DLD1 (cell line): Measurements from ENCODE around the gene OTUD7B.

Experiments used
- in situ Hi-C: cut with HindIII; loops from 2 replicates; pipeline ENCODE4 v1.10.0; 2017; ENCODE audit warnings: low sequenced_read_pairs

OTUD7B gene

GRCh38 chr1:149925751-149926150, 84.8 kb downstream of the OTUD7B start:
- in situ Hi-C loops = no loop called here

DNA sequence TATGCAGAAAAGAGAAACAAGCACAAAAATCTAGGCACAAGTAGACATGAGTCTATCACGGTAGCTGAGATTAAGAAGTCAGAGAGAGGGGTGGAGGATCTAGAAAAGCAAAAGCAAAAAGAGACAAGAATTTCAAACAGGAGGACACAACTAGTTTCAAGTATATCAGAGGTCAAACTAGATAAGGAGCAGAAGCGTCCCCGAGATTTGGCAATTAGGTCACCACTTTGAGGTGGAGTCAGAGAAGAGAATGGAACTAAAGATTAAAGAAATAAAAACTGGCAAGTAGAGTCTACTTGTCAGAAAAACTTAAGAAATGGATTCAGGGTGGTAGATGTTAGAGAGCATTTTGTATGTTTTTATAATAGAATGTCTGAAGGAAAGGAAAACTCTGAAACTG, 85.2 kb downstream of the OTUD7B start:
- in situ Hi-C loops = no loop called here

DNA sequence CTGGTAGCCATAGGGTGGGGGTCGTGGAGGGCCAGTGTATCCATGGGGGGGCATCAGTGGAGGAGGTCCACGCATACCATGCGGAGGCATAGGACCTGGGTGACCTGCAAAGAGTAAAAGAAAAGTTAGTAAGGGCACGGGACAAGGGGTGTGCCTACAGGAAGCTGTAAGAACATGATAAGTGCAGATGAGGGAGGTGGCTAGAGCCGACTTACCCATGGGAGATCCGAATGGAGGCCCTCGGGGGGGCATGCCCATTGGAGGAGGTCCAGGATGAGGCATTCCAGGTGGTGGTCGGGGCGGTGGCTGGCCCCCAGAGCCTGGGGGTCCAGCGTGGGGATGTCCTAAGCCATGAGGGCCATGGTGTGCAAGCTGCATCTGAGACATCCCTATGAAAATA, 86.9 kb downstream of the OTUD7B start:
- in situ Hi-C loops = no loop called here

GRCh38 chr1:149917571-149918144, 92.9 kb downstream of the OTUD7B start, which contains the start of gene SV2A:
TSS of gene SV2A (minus strand) at chr1:149917844. CDS start at chr1:149913840, 4,004 bp downstream.
- in situ Hi-C loops = no loop called here

DNA sequence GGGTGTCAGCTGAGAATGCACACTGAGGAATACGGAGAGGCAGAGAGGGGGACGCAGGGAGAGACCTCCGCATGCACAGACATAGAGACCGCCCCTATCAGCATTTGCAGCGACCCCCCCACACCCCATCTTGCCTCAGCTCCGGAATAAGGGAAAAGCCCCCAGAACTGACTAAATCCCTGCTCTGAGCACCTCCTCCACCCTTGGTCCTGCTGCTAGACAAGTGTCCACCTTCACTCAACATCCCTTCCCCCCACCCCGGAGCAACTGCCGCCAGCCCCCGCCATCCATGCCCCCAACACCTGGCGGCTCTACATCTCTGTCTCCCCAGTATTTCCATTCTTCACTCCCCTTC, 93.7 kb downstream of the OTUD7B start:
- in situ Hi-C loops = no loop called here

GRCh38 chr1:149916193-149916897, 94.2 kb downstream of the OTUD7B start:
- in situ Hi-C loops = no loop called here

DNA sequence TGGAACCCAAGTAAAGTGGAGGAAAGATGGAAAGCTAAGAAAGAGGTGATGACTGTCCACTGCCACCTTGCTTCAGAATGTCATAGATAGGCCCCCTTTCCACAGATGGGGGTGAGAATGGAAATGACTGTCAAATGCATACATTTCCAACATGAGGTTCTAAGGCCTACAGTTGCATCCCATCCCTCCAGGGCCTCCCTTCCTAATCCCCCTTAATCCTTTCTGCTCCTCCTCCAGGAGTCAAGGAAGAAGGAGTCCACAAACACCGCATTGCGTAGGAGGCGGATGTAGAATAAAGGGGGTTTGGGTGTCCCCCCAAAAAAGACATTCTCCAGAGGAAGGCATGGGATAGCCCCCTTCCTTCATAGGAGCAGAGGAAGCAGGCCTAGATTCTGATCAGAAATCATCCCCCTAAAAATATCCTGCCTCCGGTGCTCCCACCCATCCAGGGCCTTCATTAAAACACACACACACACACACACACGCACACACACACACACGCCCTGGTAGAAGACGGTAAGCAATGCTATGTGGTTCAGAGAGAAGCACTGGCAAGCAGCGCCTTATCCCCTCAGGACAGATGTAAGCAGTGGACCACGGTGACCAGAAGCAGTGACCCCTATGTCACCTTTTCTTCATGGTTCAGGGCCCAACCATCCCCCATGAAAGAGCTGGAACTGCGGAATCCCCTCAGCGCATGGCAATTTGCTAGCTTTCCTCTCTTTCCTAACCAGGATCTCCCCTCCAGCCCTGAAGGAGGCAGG, 94.9 kb downstream of the OTUD7B start:
- in situ Hi-C loops = no loop called here

DNA sequence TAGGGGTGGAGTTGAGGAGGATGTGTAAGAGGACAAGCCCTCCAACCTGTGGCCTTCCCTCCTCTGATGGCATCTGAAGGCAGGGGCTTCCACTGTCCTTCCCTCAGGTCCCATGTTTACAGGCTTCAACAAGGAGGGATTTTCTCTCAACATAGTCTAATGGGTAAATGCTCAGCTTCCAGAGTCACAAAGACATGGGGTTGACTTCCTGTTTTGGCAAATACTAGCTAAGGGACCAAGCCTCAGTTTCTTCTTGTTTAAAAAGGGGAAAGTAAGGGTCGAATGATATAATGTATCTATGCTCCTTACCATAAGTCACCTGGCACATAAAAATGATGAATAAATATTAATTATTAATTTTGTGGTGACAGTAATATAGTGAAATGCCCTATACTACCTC, 96.0 kb downstream of the OTUD7B start:
- in situ Hi-C loops = no loop called here

DNA sequence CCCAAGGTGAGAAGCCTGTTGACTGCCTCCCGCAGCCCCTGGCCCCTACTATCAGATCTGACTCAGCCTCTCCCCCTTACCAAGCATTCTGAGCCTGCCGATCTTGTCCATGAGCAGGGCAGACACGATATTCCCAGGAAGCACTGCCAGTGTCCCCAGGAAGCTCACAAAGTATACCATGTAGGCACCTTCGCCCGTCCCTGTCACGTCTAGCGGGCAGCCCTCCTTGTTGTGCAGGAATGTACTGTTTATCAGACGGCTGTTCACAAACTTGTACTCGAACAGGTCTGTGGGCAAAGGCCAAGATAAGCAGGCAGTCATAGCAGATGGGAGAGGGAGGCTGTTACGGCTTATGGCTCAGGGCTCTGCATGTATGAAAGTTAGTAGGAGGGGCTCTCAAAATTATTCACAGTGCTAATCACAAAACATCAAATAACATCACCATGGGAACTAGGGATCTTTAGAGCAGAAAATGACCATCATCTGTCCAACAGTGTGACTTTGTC, 103.9 kb downstream of the OTUD7B start:
- in situ Hi-C loops = no loop called here

DNA sequence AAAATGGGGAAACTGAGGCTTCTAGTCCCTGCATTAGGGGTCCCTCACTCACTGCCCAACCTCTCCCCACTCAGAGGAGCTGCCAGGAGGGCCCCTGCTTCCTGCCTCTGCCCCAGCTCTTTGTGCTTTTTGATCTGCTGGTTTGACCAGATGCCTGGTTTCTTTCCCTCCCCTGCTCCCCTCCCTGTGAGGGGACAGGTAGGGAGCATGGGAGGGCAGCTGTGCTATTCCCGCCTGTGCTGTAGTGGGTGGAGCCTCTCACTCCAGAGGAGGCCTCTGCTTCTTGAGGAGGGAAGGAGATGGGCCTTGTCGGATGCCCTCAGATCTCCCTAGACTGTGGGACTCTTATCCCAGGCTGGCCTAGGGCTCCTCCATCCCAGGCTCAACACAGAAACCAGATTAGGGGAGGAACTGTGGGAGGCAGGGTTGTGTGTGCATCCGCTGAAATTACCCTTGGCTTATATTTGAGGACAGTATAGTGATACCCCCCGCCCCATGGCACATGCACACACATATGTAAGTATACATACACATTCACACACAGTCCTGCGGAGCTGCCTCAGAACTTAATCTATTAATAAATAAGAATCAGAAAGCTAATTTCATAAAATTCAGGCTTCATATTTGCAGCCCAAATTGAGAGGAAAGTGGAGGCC, 106.6 kb downstream of the OTUD7B start:
- in situ Hi-C loops = no loop called here

DNA sequence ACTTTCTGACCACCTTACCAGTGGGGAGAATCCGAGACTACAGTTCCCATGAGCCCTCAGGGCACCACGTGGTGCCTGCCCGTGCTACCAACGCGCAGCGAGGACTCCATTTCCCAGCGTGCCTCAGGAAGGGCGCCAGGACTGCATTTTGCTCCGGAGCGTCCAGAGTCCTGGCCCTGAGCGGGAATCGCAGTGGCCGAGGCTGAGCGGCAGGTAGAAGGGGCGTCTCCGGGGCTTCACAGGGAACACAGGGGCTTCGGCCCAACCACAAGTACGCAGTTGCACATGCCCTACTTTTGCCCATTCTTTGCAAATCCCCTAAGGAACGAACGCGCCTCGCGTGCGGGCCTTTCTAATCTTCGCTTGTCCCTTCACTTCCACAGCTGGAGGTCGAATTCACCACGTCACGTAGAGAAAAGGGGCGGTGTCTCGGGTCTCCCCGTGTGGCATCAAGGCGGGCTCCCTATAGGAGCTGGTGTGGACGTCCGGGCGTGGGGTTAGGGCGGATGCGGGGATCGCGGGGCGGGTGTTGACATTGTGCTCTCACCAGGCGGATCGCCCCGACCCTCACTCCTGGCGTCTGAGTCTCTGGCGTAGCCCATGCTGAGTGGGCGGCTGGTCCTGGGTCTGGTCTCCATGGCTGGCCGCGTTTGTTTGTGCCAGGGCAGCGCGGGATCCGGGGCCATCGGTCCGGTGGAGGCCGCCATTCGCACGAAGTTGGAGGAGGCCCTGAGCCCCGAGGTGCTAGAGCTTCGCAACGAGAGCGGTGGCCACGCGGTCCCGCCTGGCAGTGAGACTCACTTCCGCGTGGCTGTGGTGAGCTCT, 110.9 kb downstream of the OTUD7B start, which contains the start of gene BOLA1:
Gene BOLA1 (plus strand): TSS at position 109 of the 825 bp plus-strand sequence. CDS start 492 bp downstream, at position 601.
- in situ Hi-C loops = no loop called here

DNA sequence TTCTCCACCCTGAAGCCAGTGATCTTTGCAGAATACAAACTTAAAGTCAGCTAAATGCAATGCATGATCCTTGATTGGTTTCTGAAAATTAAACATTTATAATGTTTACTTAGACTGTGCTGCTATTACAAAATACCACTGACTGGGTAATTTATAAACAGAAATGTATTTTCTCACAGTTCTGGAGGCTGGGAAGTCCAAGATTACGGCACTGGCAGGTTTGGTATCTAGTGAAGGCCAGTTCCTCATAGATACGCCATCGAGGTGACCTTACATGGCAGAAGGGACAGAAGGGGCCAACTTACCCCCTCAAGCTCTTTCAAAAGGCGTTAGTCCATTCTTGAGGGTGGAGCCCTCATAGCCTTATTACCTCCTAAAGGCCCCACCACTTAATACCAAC, 114.0 kb downstream of the OTUD7B start:
- in situ Hi-C loops = no loop called here

GRCh38 chr1:149888999-149889289, 121.6 kb downstream of the OTUD7B start:
- in situ Hi-C loops = no loop called here

DNA sequence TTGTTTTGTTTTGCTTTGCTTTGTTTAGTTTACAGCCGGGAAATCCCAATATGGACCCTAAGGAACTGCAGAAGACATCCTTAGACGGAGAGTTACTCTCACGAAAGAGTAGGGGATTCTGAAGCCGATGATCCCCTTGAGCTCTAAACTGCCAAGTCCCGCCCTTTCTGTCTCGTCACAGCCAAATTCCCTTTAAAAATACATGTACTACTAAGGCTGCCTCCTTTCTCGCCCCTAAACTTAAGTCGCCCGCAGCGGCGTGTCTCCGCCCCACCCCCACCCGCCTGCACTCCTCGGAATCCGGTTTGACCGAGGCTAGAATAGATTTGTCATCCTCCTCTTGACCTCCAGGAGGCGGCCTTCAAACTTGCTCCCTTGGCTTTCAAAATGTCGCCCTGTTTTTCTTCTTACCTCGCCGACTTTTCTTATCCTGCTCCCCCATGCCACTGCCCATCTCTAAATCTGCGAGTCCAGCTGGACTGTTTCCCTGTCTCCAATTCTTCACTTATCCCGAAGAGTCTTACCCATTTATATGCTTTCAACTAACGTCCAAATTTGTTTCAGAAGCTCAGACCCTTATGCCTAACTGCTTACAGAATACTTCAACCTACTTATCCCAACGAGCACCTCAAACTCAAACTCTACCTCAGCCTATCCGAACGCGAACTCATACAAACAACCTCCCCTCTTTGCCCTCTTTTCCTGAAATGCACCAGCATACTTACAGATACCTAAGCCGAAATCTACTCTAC, 122.1 kb downstream of the OTUD7B start:
- in situ Hi-C loops = no loop called here
